Occipital lobe (tissue), 1 donor: Measurements from ENCODE around the gene JMJD8. TPM values are rescaled to one million over a fixed set of nuclear protein-coding genes. Genes with fewer than 3 reads are reported as not detected.

ENCODE experiments used
- total RNA-seq: library from RNA; depleted of rRNA; stranded (reverse); fragments of >200 nt; gene quantifications from one replicate; pipeline ENCODE4 v1.2.3, GENCODE V29; 2014

JMJD8 gene
- total RNA-seq, 1 donor from 2014 or later = 14.3 TPM

Other genes starting within 250 kb of the JMJD8 start
- 10.3 TPM for gene CAPN15, start 156.6 kb downstream of the JMJD8 start, total RNA-seq
- gene PRR35, start 123.9 kb downstream of the JMJD8 start, total RNA-seq = not detected
- gene NHLRC4, start 117.3 kb downstream of the JMJD8 start, total RNA-seq = 0.31 TPM
- 18.1 TPM for gene PIGQ, start 114.4 kb downstream of the JMJD8 start, total RNA-seq
- gene RAB40C, start 94.3 kb downstream of the JMJD8 start, total RNA-seq = 24.2 TPM
- 0.47 TPM for gene WFIKKN1, start 53.3 kb downstream of the JMJD8 start, total RNA-seq
- gene METTL26, start 48.0 kb downstream of the JMJD8 start, total RNA-seq = 25.3 TPM
- 8.9 TPM for gene MCRIP2, start 42.5 kb downstream of the JMJD8 start, total RNA-seq
- gene WDR90, start 35.0 kb downstream of the JMJD8 start, total RNA-seq = 7.2 TPM
- 20.9 TPM for gene RHOT2, start 16.2 kb downstream of the JMJD8 start, total RNA-seq
- 1.4 TPM for gene RHBDL1, start 8.7 kb downstream of the JMJD8 start, total RNA-seq
- gene STUB1, start 3.9 kb downstream of the JMJD8 start, total RNA-seq = 49.9 TPM
- gene WDR24, start 6.1 kb upstream of the JMJD8 start, total RNA-seq = 3.0 TPM
- gene FBXL16, start 21.5 kb upstream of the JMJD8 start, total RNA-seq = 3.7 TPM
- 16.7 TPM for gene METRN, start 30.8 kb upstream of the JMJD8 start, total RNA-seq
- 11.5 TPM for gene ANTKMT, start 36.8 kb upstream of the JMJD8 start, total RNA-seq
- gene CCDC78, start 42.1 kb upstream of the JMJD8 start, total RNA-seq = 4.2 TPM
- gene HAGHL, start 42.8 kb upstream of the JMJD8 start, total RNA-seq = 7.0 TPM
- gene CIAO3, start 56.7 kb upstream of the JMJD8 start, total RNA-seq = 48.8 TPM
- not detected for gene MSLN, start 76.4 kb upstream of the JMJD8 start, total RNA-seq
- gene RPUSD1, start 104.0 kb upstream of the JMJD8 start, total RNA-seq = 11.2 TPM
- 8.9 TPM for gene CHTF18, start 104.3 kb upstream of the JMJD8 start, total RNA-seq
- gene GNG13, start 116.4 kb upstream of the JMJD8 start, total RNA-seq = not detected